T-helper 2 cell treated with Interferon-gamma antibody and Interleukin-4, amounts not matched to agents 100 ng/mL and 5 ng/mL, for 36 hours (primary cell): ENCODE results near the gene CLDN15. TPM values are rescaled to one million over a fixed set of nuclear protein-coding genes. Genes with fewer than 3 reads are reported as not detected.
"Not testable (repeated sequence)": the region's sequence is repeated elsewhere in the genome, so short reads cannot be mapped to it uniquely, and the experiment has no call there.

ENCODE experiments used
- intact Hi-C: fragments of 100-400 bp; cut with micrococcal nuclease; formaldehyde crosslinking; loops from one replicate; pipeline ENCODE4 v1.15.1; 2023
- total RNA-seq: library from RNA; stranded (reverse); gene quantifications from 2 replicates; pipeline ENCODE4 v1.2.3, GENCODE V29; 2022

Gene CLDN15
- total RNA-seq, 1 donor from 2014 or later = 23.1 TPM

- intact Hi-C loops = no loop called here
Measured at GRCh38 chr7:101200862-101201599, 36.6 kb downstream of the CLDN15 start, which contains the start of gene MOGAT3. TSS of gene MOGAT3 (minus strand) at chr7:101201036. CDS start at chr7:101200854, 182 bp downstream.

GRCh38 chr7:101200504-101200861, 37.1 kb downstream of the CLDN15 start:
- intact Hi-C loops = no loop called here

GRCh38 chr7:101199522-101199921, 38.1 kb downstream of the CLDN15 start:
- intact Hi-C loops = not testable (repeated sequence)

- intact Hi-C loops = no loop called here
Measured at GRCh38 chr7:101198476-101198875, 39.1 kb downstream of the CLDN15 start.

GRCh38 chr7:101197991-101198390, 39.6 kb downstream of the CLDN15 start:
- intact Hi-C loops = no loop called here

- intact Hi-C loops = no loop called here
Measured at GRCh38 chr7:101195884-101196283, 41.7 kb downstream of the CLDN15 start.

GRCh38 chr7:101189109-101189508, 48.5 kb downstream of the CLDN15 start:
- intact Hi-C loops = no loop called here

- intact Hi-C loops = no loop called here
Measured at GRCh38 chr7:101186844-101187428, 50.7 kb downstream of the CLDN15 start.

GRCh38 chr7:101186194-101186593, 51.4 kb downstream of the CLDN15 start:
- intact Hi-C loops = no loop called here

GRCh38 chr7:101185258-101185839, 52.3 kb downstream of the CLDN15 start:
- intact Hi-C loops = no loop called here

Other genes starting within 250 kb of the CLDN15 start
- gene MUC17, start 217.7 kb downstream of the CLDN15 start, total RNA-seq = not detected in 2 replicates
- gene TRIM56, start 152.3 kb downstream of the CLDN15 start, total RNA-seq = 60.0 and 61.6 TPM in 2 replicates
- 0.14 and 0.27 TPM in 2 replicates for gene SERPINE1, start 110.7 kb downstream of the CLDN15 start, total RNA-seq
- 37.3 and 41.7 TPM in 2 replicates for gene AP1S1, start 83.3 kb downstream of the CLDN15 start, total RNA-seq
- 0.23 and 0.34 TPM in 2 replicates for gene VGF, start 72.2 kb downstream of the CLDN15 start, total RNA-seq
- gene NAT16, start 57.5 kb downstream of the CLDN15 start, total RNA-seq = not detected in 2 replicates
- gene MOGAT3, start 36.8 kb downstream of the CLDN15 start, total RNA-seq = not detected in 2 replicates
- gene PLOD3, start 20.2 kb downstream of the CLDN15 start, total RNA-seq = 72.4 and 78.6 TPM in 2 replicates
- gene ZNHIT1, start 19.6 kb downstream of the CLDN15 start, total RNA-seq = 60.3 and 66.8 TPM in 2 replicates
- 112 and 113 TPM in 2 replicates for gene FIS1, start 7.3 kb upstream of the CLDN15 start, total RNA-seq
- gene IFT22, start 84.0 kb upstream of the CLDN15 start, total RNA-seq = 7.1 and 7.6 TPM in 2 replicates
- not detected in 2 replicates for gene COL26A1, start 125.1 kb upstream of the CLDN15 start, total RNA-seq